ENCODE results near the gene COL4A4. TPM values are rescaled to one million over a fixed set of nuclear protein-coding genes. Genes with fewer than 3 reads are reported as not detected.

Gene COL4A4
- total and polyA plus RNA-seq, 2 donors (not counting 3 experiments of a cell fraction or from before 2014, with no cell fraction given) = not detected

DNA sequence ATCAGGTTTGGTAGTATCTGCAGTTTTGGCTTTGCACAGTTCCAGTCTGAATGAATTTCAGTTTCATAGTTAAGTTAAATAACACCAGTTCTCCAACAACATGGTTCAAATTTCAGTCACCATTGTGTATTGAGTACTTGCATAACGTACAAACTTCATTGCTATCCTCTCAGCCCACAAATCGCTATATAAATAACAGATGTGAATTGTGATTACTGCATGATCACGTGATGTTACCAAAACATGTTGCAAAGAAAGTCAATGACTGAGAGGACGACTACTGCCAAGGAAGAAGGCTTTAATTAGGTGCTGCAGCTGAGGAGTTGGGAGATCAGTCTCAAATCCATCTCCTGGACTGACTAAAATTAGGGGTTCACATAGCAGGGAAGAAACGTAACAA is 48.2 kb downstream of the COL4A4 start:
- no peaks in the 10 kb centered on the region for H3K27me3 ChIP-seq (ENCODE audit: control insufficient read depth in 2 of 2, insufficient read depth in 2 of 2, low read length in 2 of 2)
- H3K4me3 ChIP-seq (replicated peaks in 1 of 3; ENCODE audit: insufficient read depth in 1 of 3, low read depth in 1 of 3, low read length in 3 of 3) = no peak overlapping the region
- no peak overlapping the region for H3K9ac ChIP-seq (replicated peaks; ENCODE audit: extremely low read depth, insufficient read depth, low read length)
- no peak overlapping the region for H3K27ac ChIP-seq (ENCODE audit: insufficient read depth, low read depth, low read length)
- H3K36me3 ChIP-seq (ENCODE audit: control insufficient read depth in 2 of 2, extremely low read depth in 1 of 2, insufficient read depth in 2 of 2, low read length in 2 of 2) = no peaks in the 10 kb centered on the region
- H3K4me2 ChIP-seq (ENCODE audit: insufficient read depth, low read length) = no peak overlapping the region
- dilution Hi-C loops (cut with MboI; ENCODE audit: extremely low pct_ligation_motif_present, low sequenced_read_pairs) = no loop called here
- intact Hi-C loops (cut with micrococcal nuclease) = no loop called here
- POLR2A ChIA-PET = no interaction called here
- FAIRE-seq (no peak), DNase-seq (ENCODE audit: low read depth, low spot score) (no peak)
- H3K9me1 ChIP-seq (replicated peaks; ENCODE audit: control insufficient read depth, extremely low read depth, insufficient read depth, low read length) = no peaks in the 10 kb centered on the region
- no peaks in the 10 kb centered on the region for H3K9me3 ChIP-seq (replicated peaks; ENCODE audit: control insufficient read depth, insufficient read depth, low read length)
- H2AFZ ChIP-seq (ENCODE audit: low read depth, low read length) = no peak overlapping the region
- no peaks in the 10 kb centered on the region for H3K79me2 ChIP-seq (ENCODE audit: control insufficient read depth, insufficient read depth, low read length)
- no TSS peak for BruUV-seq (replicated peaks)
- CTCF ChIA-PET = no interaction called here
- TF ChIP-seq POLR2AphosphoS5 (IDR thresholded peaks at IDR 0.05; ENCODE audit: insufficient read depth, low read depth, low read length) = no peak
- TF ChIP-seq GATA2 (IDR thresholded peaks at IDR 0.05; ENCODE audit: insufficient read depth, insufficient read length, low read depth, low read length) = no peak
- TF ChIP-seq FOS (IDR thresholded peaks at IDR 0.05; ENCODE audit: borderline replicate concordance, insufficient read depth, low read length) = no peak
- no peak for TF ChIP-seq POLR2A (IDR thresholded peaks at IDR 0.05; ENCODE audit: low read depth, low read length)
- TF ChIP-seq MYC (IDR thresholded peaks at IDR 0.05; ENCODE audit: low read depth, low read length) = no peak
- no peak for TF ChIP-seq EZH2 (IDR thresholded peaks at IDR 0.05; ENCODE audit: borderline replicate concordance, low read depth, low read length, severe bottlenecking)
- TF ChIP-seq JUN (IDR thresholded peaks at IDR 0.05; ENCODE audit: borderline replicate concordance, insufficient read depth, insufficient read length, low read depth) = no peak
- TF ChIP-seq, protein P1, sequence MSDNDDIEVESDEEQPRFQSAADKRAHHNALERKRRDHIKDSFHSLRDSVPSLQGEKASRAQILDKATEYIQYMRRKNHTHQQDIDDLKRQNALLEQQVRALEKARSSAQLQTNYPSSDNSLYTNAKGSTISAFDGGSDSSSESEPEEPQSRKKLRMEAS (IDR thresholded peaks at IDR 0.05; ENCODE audit: insufficient read depth, insufficient read length) = no peak
- TF ChIP-seq, protein P2, sequence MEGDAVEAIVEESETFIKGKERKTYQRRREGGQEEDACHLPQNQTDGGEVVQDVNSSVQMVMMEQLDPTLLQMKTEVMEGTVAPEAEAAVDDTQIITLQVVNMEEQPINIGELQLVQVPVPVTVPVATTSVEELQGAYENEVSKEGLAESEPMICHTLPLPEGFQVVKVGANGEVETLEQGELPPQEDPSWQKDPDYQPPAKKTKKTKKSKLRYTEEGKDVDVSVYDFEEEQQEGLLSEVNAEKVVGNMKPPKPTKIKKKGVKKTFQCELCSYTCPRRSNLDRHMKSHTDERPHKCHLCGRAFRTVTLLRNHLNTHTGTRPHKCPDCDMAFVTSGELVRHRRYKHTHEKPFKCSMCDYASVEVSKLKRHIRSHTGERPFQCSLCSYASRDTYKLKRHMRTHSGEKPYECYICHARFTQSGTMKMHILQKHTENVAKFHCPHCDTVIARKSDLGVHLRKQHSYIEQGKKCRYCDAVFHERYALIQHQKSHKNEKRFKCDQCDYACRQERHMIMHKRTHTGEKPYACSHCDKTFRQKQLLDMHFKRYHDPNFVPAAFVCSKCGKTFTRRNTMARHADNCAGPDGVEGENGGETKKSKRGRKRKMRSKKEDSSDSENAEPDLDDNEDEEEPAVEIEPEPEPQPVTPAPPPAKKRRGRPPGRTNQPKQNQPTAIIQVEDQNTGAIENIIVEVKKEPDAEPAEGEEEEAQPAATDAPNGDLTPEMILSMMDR (IDR thresholded peaks at IDR 0.05; ENCODE audit: extremely low read depth in 1 of 2, insufficient read depth in 1 of 2, low read depth in 1 of 2, low read length in 2 of 2) = no peak
- no peaks in the 10 kb centered on the region for H3K4me1 ChIP-seq (ENCODE audit: control insufficient read depth, extremely low read depth, insufficient read depth, low read length)
- no peaks in the 10 kb centered on the region for H4K20me1 ChIP-seq (replicated peaks; ENCODE audit: control insufficient read depth, extremely low read depth, insufficient read depth, low read length)
